GM18951 (cell line): ENCODE measurements around the gene BPIFB4.

ENCODE experiments used
- POLR2A ChIP-seq: IDR thresholded peaks from 4 replicates; pipeline ENCODE4 v1.6.1; 2011; ENCODE audit warnings: mild to moderate bottlenecking; ENCODE audit not compliant: insufficient read length, insufficient read depth; ENCODE audit errors: extremely low read depth
- in situ Hi-C: fragments of 300-500 bp; cut with MboI; formaldehyde crosslinking; loops from one replicate; pipeline ENCODE4 v1.12.0; 2022; ENCODE audit warnings: low sequenced_read_pairs, mixed read lengths, inconsistent platforms; ENCODE audit not compliant: unreplicated experiment

The BPIFB4 gene

GRCh38 chr20:33046412-33046811 is 33.0 kb upstream of the BPIFB4 start:
- in situ Hi-C loops = no loop called here

GRCh38 chr20:33051333-33051732 is 28.1 kb upstream of the BPIFB4 start:
- in situ Hi-C loops = no loop called here
- TF ChIP-seq POLR2A = no peak

More at GRCh38 chr20:33046412-33046811, 33.0 kb upstream of the BPIFB4 start:
- no peak for TF ChIP-seq POLR2A

- TF ChIP-seq POLR2A = no peak
- in situ Hi-C loops = no loop called here
Observed at GRCh38 chr20:33053291-33054106, 25.9 kb upstream of the BPIFB4 start, which contains the start of gene BPIFB3. Gene BPIFB3, plus strand, starts transcription at chr20:33053903. Its CDS starts 1,533 bp downstream, at chr20:33055436.

- in situ Hi-C loops = no loop called here
- no peak for TF ChIP-seq POLR2A
Observed at GRCh38 chr20:33054381-33054780, 25.1 kb upstream of the BPIFB4 start.

GRCh38 chr20:33054791-33055190 is 24.7 kb upstream of the BPIFB4 start:
- in situ Hi-C loops = no loop called here
- no peak for TF ChIP-seq POLR2A

GRCh38 chr20:33059136-33059535 is 20.3 kb upstream of the BPIFB4 start:
- no peak for TF ChIP-seq POLR2A
- in situ Hi-C loops = no loop called here

- no peak for TF ChIP-seq POLR2A
- in situ Hi-C loops = no loop called here
Observed at GRCh38 chr20:33059741-33060390, 19.6 kb upstream of the BPIFB4 start.

GRCh38 chr20:33061658-33062028 is 17.8 kb upstream of the BPIFB4 start:
- TF ChIP-seq POLR2A = no peak
- in situ Hi-C loops = no loop called here

- TF ChIP-seq POLR2A = no peak
- in situ Hi-C loops = no loop called here
Observed at GRCh38 chr20:33062105-33062824, 17.2 kb upstream of the BPIFB4 start.

GRCh38 chr20:33062825-33063149 is 16.7 kb upstream of the BPIFB4 start:
- in situ Hi-C loops = no loop called here
- no peak for TF ChIP-seq POLR2A

GRCh38 chr20:33063271-33063670 is 16.2 kb upstream of the BPIFB4 start:
- in situ Hi-C loops = no loop called here
- no peak for TF ChIP-seq POLR2A

GRCh38 chr20:33064572-33065287 is 14.7 kb upstream of the BPIFB4 start:
- no peak for TF ChIP-seq POLR2A
- in situ Hi-C loops = no loop called here

- in situ Hi-C loops = no loop called here
- TF ChIP-seq POLR2A = no peak
Observed at GRCh38 chr20:33065785-33066184, 13.7 kb upstream of the BPIFB4 start.
